Caco-2 (cell line): ENCODE results near the gene ALB. TPM values are rescaled to one million over a fixed set of nuclear protein-coding genes. Genes with fewer than 3 reads are reported as not detected.
A peak's percentile ranks its signal among the peaks of the same experiment; 100 is the strongest.

ENCODE experiments used
- BruUV-seq: library from RNA; stranded (reverse); fragments of 400-500 nt; replicated peaks from 2 replicates; lab custom pipeline; 2021; lab: Mats Ljungman, UMichigan
- CTCF ChIA-PET: fragments of 300-600 bp; sonication (Branson Sonifier 250); formaldehyde crosslinking; loops from one replicate; lab custom pipeline; 2022; ENCODE audit warnings: antibody characterized with exemption; lab: Charles Lee
- POLR2A ChIA-PET: fragments of 300-600 bp; sonication (Branson Sonifier 250); formaldehyde crosslinking; loops from one replicate; lab custom pipeline; 2022; ENCODE audit warnings: antibody characterized with exemption; lab: Charles Lee
- DNase-seq, 2 experiments: peaks; one replicate each; pipeline versions ENCODE4 v3.0.0 to v3.0.0-alpha.2; 2020 to 2022
- H3K27me3 ChIP-seq: replicated peaks from 2 replicates; pipeline ENCODE4 v1.6.0; 2011; ENCODE audit warnings: low read length; ENCODE audit not compliant: control insufficient read depth, insufficient read depth
- H3K36me3 ChIP-seq: 2 replicates; pipeline ENCODE4 v1.5.1; 2011; ENCODE audit warnings: low read length; ENCODE audit not compliant: control insufficient read depth, insufficient read depth
- H3K4me1 ChIP-seq: fragments of 250-450 bp; sonication (Bioruptor Pico); 2 replicates; pipeline ENCODE4 v1.5.1; 2020; ENCODE audit warnings: mild to moderate bottlenecking
- H3K4me3 ChIP-seq: 2 replicates; pipeline ENCODE4 v1.5.1; 2011; ENCODE audit warnings: low read depth, mild to moderate bottlenecking, control low read depth, low read length
- H3K9me3 ChIP-seq: fragments of 250-450 bp; sonication (Bioruptor Pico); 2 replicates; pipeline ENCODE4 v1.5.1; 2020; ENCODE audit warnings: mild to moderate bottlenecking, moderate library complexity
- H3K27ac Mint-ChIP-seq: one replicate; pipeline ENCODE4 v1.8.0; 2022; ENCODE audit warnings: mixed read lengths; ENCODE audit not compliant: unreplicated experiment
- H3K27me3 Mint-ChIP-seq: one replicate; pipeline ENCODE4 v1.8.0; 2022; ENCODE audit warnings: mixed read lengths; ENCODE audit not compliant: insufficient read depth, unreplicated experiment
- H3K36me3 Mint-ChIP-seq: one replicate; pipeline ENCODE4 v1.8.0; 2022; ENCODE audit warnings: mild to moderate bottlenecking, mixed read lengths; ENCODE audit not compliant: insufficient read depth, unreplicated experiment
- H3K4me1 Mint-ChIP-seq: one replicate; pipeline ENCODE4 v1.8.0; 2022; ENCODE audit warnings: low read depth, mixed read lengths; ENCODE audit not compliant: unreplicated experiment
- H3K4me3 Mint-ChIP-seq: one replicate; pipeline ENCODE4 v1.8.0; 2022; ENCODE audit warnings: mild to moderate bottlenecking, moderate library complexity, mixed read lengths; ENCODE audit not compliant: unreplicated experiment
- H3K9me3 Mint-ChIP-seq: one replicate; pipeline ENCODE4 v1.8.0; 2022; ENCODE audit warnings: mixed read lengths; ENCODE audit not compliant: unreplicated experiment
- CTCF ChIP-seq, 2 experiments: fragments of 200-600 bp in 1 of 2; IDR thresholded peaks; 1 replicate in 1 of 2; 2 replicates in 1 of 2; pipeline versions ENCODE4 v1.5.1 to v1.8.0; 2011 to 2022; ENCODE audit warnings: antibody characterized with exemption in 1 of 2, control low read depth in 1 of 2, inconsistent platforms in 1 of 2, low read depth in 1 of 2, low read length in 1 of 2, mild to moderate bottlenecking in 1 of 2, moderate library complexity in 1 of 2; ENCODE audit not compliant: insufficient read depth in 1 of 2, severe bottlenecking in 1 of 2, unreplicated experiment in 1 of 2
- intact Hi-C: fragments of 100-400 bp; cut with micrococcal nuclease; formaldehyde crosslinking; loops from one replicate; pipeline ENCODE4 v1.10.0; 2022; ENCODE audit not compliant: unreplicated experiment
- total RNA-seq: library from RNA; stranded (reverse); gene quantifications from 2 replicates; pipeline ENCODE4 v1.2.3, GENCODE V29; 2022

ALB gene
- total RNA-seq, 1 experiment from 2014 or later, result 64.9 TPM

- intact Hi-C loops, result no loop called here
- H3K4me3 ChIP-seq, result no peak overlapping the region
- Mint-ChIP-seq H3K27ac (no peak overlapping the region), H3K36me3 (no peaks in the 10 kb centered on the region), H3K27me3 (no peaks in the 10 kb centered on the region), H3K4me3 (no peak overlapping the region), H3K4me1 (peaks cover 19% of the 10 kb centered on the region), H3K9me3 (peaks cover 6% of the 10 kb centered on the region)
- peaks cover 44% of the 10 kb centered on the region for H3K4me1 ChIP-seq
- POLR2A ChIA-PET, result no interaction called here
- no peaks in the 10 kb centered on the region for H3K9me3 ChIP-seq
- H3K36me3 ChIP-seq, result no peaks in the 10 kb centered on the region
- no peak for TF ChIP-seq CTCF (IDR thresholded peaks at IDR 0.05; ENCODE audit: insufficient read depth in 1 of 2, low read depth in 1 of 2, low read length in 1 of 2, severe bottlenecking in 1 of 2, unreplicated experiment in 1 of 2)
- H3K27me3 ChIP-seq, result no peaks in the 10 kb centered on the region
- no TSS peak for BruUV-seq
- CTCF ChIA-PET, result no interaction called here
- no peak for DNase-seq
Measured at GRCh38 chr4:73451404-73451803, 47.3 kb downstream of the ALB start.

- Histone ChIP-seq H3K4me1 (peaks cover 44% of the 10 kb centered on the region), H3K4me3 (no peak overlapping the region), H3K27me3 (no peaks in the 10 kb centered on the region), H3K36me3 (no peaks in the 10 kb centered on the region), H3K9me3 (no peaks in the 10 kb centered on the region)
- H3K4me1 Mint-ChIP-seq, result peaks cover 23% of the 10 kb centered on the region
- peaks cover 10% of the 10 kb centered on the region for H3K9me3 Mint-ChIP-seq
- H3K4me3 Mint-ChIP-seq, result no peak overlapping the region
- no TSS peak for BruUV-seq
- no peak for DNase-seq
- intact Hi-C loops, result no loop called here
- ChIA-PET POLR2A (no interaction called here), CTCF (interaction anchor here (1.3 kb wide), 1 partner anchor 111 kb away, joined by 3 read pairs; no protein-coding TSS in a partner anchor)
- H3K27me3 Mint-ChIP-seq, result no peaks in the 10 kb centered on the region
- TF ChIP-seq CTCF (IDR thresholded peaks at IDR 0.05; ENCODE audit: insufficient read depth in 1 of 2, low read depth in 1 of 2, low read length in 1 of 2, severe bottlenecking in 1 of 2, unreplicated experiment in 1 of 2), result no peak
- H3K27ac Mint-ChIP-seq, result peak overlapping the region; percentile 19
- no peaks in the 10 kb centered on the region for H3K36me3 Mint-ChIP-seq
Measured at GRCh38 chr4:73451981-73452747, 48.1 kb downstream of the ALB start.

GRCh38 chr4:73452953-73453700 is 49.0 kb downstream of the ALB start:
- CTCF ChIA-PET, result interaction anchor here (1.3 kb wide), 1 partner anchor 112 kb away, joined by 3 read pairs; no protein-coding TSS in a partner anchor
- POLR2A ChIA-PET, result no interaction called here
- no TSS peak for BruUV-seq

More at GRCh38 chr4:73452953-73453700, 49.0 kb downstream of the ALB start:
- Mint-ChIP-seq H3K27ac (peak overlapping the region; percentile 19), H3K9me3 (peaks cover 18% of the 10 kb centered on the region), H3K4me1 (peaks cover 23% of the 10 kb centered on the region), H3K27me3 (no peaks in the 10 kb centered on the region), H3K36me3 (no peaks in the 10 kb centered on the region), H3K4me3 (peak overlapping the region; percentile 48)
- no peak for TF ChIP-seq CTCF (IDR thresholded peaks at IDR 0.05; ENCODE audit: insufficient read depth in 1 of 2, low read depth in 1 of 2, low read length in 1 of 2, severe bottlenecking in 1 of 2, unreplicated experiment in 1 of 2)
- H3K27me3 ChIP-seq, result no peaks in the 10 kb centered on the region
- intact Hi-C loops, result loop anchor here (1.0 kb wide), 2 partner anchors 21 to 120 kb away; no protein-coding TSS in a partner anchor
- peak; percentile 70 to 90 for DNase-seq
- no peak overlapping the region for H3K4me3 ChIP-seq
- no peaks in the 10 kb centered on the region; the same call in 1 of the 2 replicates for H3K36me3 ChIP-seq
- no peaks in the 10 kb centered on the region for H3K9me3 ChIP-seq
- H3K4me1 ChIP-seq, result peaks cover 44% of the 10 kb centered on the region
